Hematopoietic multipotent progenitor cell treated with erythropoietin and hydrocortisone succinate and interleukin-3 and kit ligand, for 8 days (in vitro differentiated cells): ENCODE measurements around the gene EEF1G.
"Not testable (repeated sequence)": the region's sequence is repeated elsewhere in the genome, so short reads cannot be mapped to it uniquely, and the experiment has no call there.

Experiments
- DNase-seq: peaks from one replicate; pipeline ENCODE4 v3.0.0-alpha.2; 2015

Gene EEF1G, protein sequence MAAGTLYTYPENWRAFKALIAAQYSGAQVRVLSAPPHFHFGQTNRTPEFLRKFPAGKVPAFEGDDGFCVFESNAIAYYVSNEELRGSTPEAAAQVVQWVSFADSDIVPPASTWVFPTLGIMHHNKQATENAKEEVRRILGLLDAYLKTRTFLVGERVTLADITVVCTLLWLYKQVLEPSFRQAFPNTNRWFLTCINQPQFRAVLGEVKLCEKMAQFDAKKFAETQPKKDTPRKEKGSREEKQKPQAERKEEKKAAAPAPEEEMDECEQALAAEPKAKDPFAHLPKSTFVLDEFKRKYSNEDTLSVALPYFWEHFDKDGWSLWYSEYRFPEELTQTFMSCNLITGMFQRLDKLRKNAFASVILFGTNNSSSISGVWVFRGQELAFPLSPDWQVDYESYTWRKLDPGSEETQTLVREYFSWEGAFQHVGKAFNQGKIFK

DNA sequence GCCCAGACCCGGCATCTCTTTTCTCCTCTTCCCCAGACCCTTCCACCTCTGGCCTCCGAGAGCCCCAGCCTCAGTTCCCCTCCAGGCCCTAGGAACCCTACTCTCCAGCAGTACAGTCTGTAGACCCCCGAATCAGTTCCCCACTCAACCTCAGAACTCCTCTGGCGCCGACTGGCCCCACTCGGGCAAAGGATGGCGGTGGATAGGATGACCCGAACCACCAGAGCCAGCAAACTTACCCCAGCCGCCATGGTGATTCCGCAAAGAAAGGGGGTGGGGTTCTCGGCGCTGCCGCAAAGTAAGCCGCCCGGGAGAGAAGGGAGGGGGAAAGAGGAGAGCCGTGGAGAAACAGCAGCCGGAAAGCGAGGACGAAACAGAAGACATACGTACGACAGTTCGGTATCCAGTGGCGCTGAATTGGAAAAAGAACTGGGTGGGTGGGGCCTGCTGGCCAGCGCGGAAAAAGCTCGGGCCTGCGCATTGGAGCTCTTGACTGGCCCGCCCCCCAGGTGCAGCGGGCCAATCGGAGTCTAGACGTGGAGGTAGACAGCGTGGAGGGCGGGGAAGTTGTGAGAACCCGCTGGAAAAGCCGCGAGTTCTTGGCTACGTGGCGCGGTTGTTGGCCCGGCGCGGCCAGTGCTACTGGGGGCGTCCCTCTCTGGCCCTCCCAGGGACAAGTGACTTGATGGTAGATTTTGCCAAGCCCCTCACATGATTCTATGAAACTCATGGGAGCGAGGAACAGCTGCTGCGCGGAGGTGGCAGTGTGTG lies at the start of gene EEF1G:
TSS of gene EEF1G (minus strand) at position 300 of the 771 bp plus-strand sequence. CDS start at position 251, 49 bp downstream.
- DNase-seq = peak; percentile 99

DNA sequence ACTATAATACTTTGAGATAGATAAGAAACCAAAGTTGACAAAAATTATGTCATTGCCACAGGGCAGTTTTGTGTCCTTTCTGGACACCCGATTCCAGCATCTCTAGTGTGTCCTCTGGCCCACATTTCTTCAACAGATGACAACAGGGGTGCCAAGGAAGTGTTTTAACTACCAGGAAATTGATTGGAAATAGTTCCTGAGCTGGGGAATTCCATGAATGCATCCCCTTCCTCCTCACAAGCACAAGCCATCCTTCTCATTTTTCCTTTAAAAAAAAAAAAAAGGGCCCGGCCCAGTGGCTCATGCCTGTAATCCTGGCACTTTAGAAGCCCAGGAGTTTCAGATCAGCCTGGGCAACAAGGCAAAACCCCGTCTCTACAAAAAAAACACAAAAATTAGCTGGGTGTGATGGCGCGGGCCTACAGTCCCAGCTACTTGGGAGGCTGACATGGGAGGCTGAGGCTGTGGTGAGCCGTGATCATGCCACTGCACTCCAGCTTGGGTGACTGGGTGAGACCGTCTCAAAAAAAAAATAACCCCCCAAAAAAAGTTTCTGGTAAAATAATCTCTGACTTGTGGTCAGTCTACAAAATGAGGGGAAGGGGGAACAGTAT lies 48.9 kb upstream of the EEF1G start:
- no peak for DNase-seq

DNA sequence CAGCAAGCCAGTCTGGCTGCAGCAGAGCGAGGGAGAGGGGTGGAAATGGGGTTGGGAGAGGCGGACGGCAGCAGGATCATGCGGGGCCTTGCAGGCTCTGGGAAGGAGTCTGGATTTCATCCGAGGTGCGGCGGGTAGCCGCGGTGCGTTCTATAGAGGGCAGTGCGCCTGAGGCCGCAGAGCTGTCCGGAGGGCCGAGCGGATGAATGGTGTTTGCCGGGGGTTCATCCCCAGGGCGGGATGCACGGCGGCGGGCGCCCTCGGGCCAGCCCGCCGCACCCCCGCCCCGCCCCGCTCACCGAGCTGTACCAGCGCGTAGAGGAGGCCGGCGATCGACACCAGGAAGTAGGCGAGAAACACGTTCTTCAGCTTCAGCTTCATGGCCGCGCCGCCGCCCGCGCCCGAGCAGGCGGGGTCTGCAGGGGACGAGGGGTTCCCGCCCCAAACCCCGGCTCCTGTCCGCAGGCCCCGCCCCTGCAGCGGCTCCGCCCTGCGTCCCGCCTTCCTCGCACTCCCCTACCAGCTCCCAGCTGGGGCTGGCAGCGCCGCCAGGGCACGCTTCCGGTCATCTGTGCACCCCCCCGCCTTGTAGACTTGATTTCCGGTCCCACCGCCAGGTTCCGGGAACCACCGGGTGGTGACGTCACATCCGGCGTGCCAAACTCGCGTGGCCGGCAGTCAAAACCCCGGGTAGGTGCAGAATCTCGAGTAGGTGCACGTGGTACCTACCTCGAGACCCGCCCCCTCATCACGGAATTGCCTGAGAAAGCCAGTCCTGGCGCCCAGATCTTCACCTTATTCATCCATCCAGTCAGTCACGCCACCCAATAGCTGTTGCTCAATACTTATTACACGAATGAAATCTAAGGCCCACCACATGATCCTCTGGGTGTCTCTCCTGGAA lies 48.1 kb upstream of the EEF1G start, which contains the start of gene B3GAT3:
TSS of gene B3GAT3 (minus strand) at position 420 of the 904 bp plus-strand sequence. CDS start at position 381, 39 bp downstream.
- peak; percentile 98 for DNase-seq

DNA sequence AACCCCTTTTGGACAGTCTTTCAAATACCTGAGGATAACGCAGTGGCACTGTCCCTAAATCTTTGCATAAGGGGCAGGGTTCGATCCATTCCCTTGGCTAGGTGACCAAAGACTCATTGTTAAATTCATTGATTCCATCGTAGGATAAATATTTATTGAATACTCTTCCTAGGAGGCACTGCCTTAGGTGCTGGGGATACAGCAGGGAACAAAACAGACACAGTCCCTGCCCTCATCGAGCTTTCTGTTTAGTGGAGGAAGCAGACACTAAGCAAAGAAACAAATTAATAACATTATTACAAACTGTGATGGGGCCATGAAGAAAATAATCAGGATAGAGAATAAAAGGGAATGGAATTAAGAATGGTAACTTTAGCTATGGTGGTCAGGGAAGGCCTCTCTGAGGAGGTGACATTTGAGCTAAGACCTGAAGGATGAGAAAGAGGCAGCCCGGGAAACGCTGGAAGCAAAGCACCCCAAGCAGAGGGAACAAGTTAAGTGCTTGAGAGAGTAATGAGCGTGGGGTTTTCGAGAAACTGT lies 47.4 kb upstream of the EEF1G start:
- peak; percentile 14 for DNase-seq

DNA sequence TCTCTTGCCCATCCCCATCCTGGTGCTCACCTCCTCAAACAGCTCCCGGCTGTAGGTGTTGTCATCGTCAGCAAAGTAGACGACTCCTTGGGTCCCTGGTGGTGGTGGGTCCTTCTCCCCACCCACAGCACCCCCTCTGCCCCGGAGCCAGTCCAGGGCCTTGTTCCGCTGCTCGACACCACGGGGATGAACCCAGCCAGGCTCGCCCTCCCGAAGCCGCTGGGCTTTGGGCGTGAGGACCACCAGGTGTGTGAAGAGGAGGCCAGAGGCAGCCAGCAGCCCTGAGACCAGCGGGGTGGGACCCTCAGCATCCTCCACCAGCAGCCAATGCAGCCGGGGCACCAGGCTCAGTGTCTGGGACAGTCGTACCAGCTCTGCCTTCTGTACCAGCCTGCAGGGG lies 43.3 kb upstream of the EEF1G start:
- not testable (repeated sequence) for DNase-seq

DNA sequence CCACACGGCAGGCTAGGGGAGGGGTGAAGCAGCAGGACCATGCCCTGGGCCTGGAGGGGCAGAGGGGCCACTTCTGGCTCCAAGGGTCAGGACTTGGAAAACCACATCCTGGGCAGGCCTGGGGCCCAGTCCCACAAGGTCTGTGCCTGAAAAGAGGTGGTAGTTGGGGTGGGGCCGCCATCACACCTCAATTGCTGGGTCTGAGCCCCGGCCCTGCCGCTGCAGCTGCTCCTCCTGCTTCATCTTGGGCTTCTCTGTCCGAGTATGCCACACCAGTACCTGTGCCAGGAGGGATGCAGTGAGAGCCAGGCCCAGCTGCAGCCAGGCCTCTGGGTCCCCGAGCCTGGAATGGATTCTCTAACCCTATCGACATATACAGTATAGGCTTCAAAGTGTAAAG lies 41.8 kb upstream of the EEF1G start:
- no peak for DNase-seq

DNA sequence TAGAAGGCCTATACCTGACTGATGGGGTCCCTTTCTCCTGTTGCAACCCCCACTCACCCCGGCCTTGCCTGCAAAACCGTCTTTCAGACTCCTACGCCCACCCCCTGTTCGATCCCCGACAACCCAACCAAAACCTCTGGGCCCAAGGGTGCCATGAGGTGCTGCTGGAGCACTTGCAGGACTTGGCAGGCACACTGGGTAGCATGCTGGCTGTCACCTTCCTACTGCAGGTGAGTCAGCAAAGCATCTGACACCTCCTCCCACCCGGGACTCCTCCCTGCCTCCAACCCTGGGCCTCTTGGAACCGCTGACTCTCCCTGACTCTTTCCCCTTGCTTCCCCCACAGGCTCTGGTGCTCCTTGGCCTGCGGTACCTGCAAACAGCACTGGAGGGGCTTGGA lies 40.6 kb upstream of the EEF1G start:
- no peak for DNase-seq

DNA sequence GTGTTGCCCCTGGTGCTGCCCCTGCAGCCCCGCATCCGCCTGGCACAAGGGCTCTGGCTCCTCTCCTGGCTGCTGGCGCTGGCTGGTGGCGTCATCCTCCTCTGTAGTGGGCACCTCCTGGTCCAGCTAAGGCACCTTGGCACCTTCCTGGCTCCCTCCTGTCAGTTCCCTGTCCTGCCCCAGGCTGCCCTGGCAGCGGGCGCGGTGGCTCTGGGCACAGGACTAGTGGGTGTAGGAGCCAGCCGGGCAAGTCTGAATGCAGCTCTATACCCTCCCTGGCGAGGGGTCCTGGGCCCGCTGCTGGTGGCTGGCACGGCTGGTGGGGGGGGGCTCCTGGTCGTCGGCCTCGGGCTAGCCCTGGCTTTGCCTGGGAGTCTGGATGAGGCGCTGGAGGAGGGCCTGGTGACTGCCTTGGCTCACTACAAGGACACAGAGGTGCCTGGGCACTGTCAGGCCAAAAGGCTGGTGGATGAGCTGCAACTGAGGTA lies 39.6 kb upstream of the EEF1G start:
- DNase-seq = no peak

DNA sequence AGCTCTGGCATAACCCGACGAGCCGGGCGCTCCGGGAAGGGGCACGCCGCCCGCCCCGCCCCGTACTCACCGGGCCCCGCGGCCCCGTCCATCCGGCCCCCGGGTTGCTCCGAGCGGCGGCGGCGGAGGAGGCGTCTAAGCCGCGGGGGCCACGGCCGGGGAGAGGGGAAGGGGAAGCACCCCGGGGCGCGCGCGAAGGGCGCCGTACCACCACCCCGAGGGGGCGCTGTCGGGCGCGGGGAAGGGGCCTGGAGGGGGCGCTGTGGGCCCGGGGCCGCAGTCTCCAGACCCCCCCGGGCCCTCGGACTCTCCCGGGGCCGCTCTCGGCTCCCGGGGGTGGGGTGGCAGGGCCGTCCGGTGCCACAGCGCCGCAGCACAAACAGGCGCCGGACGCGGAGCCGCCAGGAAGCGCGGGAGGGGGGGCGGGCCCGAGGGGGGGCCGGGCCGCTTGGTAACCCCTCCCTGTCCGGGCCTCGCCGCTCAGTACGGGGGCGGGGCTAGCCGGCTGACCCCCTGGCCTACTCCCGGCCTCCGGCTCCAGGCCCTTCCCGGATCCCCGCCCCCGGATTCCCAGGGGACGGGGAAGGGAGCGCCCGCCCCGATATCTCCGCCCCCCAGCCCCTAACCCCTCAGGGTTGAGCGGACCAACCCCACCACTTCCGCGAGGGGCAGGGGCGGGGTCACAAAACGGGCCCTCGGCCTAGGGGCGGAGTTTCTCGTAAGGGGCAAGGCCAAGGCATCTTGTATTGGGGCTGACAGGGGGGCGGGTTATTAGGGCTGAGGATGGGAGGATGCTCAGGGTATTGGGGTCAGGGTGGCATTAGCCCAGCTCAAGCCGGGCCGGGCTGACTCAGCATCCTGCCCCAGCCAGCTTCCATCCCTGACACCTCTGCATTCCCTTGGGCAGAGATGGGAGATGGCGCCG lies 38.9 kb upstream of the EEF1G start, which contains the start of the genes EML3 and ROM1:
TSS of gene EML3 (minus strand) at position 410 of the 925 bp plus-strand sequence. CDS start at position 92, 318 bp downstream.
TSS of gene ROM1 (plus strand) at position 892 of the 925 bp plus-strand sequence. CDS start at position 917, 25 bp downstream.
- peak; percentile 88 for DNase-seq

DNA sequence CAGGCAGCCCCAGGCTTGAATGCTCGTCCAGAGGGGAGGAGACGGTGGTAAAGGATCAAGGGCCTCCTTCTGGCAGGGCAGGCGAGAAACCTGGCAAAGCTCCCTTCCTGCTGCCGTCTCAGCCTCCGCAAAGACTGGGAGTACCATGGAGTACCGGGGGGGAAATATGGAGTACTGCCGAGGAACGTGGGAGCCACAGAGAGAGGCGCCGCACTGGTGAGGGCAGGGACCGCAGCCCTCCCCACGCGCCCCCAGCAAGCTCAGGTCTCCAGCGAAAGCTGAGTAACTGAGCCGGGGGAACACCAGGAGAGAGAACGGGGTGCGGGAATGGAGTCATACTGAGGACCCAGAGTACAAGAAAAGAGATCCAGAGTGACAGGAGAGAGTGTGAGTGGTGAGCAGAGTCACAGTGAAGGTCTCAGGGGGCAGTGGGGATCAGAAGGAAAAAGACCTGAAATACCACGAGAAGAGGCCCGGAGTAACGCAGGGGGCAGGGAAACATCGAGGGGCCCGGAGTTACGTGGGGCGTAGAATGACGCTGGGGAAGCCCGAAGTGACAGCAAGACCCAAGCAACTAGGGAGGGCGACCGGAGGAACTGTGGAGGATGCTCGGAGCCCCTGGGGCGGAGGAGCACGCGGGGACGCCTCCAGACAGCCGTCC lies 38.1 kb upstream of the EEF1G start:
- DNase-seq = peak; percentile 42

DNA sequence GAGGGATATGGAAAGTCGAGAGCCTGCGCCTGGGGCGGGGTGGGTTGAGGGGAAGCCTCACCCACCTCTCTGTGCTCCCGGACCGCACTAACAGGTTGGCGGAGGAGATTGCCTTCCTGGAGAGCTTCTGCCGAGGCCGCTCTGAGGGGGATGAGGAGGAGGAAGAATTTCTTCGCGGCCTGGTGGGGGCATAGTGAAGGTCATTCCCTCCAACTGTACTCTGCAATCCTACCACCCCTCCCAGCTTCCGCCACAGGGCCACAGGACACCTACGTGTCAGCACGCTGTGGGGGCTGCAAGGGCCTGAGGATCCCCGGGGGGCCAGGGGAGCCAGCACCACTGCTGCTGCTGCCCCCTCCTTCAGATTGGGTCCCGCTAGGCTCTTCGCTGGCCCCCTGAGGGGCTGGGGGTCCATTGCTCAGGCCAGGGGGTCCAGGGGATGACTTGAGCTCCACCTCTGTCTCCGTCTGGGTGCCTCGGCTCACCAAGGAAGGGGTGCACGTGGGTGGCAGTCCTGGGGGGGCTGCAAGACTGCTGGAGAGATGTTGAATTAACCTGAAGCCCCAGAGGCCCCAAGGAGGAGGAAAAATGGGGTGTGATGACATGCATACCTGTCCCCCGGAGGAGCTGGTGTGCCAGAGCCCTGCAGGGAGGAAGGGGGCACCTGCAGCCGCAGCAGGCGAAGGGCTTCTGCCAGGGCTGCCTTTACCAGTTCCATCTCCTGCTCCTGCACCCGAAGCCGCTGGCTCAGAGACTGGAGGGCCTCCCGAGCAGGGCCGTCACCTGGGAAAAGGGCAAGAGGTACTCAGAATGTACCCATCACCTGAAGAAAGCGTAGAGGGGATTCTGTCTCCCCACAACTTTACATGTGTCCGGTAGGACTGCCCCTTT lies 37.4 kb upstream of the EEF1G start:
- DNase-seq = no peak

DNA sequence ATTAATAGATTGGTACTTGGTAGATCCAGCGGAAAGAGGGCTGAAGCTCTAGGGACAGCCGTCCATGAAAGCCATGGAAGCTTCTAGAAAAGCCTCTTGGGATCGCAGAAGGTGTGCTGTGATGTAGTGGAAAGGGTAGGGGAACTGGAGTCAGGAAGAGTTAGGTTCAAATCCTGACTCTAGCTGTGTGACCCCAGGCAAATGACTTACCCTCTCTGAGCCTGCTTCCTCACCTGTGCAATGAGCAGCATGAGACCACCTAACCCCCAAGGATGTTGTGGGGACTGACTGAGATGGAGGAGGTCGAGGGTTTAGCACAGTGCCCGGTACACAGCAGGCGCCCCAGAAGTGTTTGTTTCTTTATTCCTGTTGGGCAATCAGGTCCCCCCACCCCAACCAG lies 36.7 kb upstream of the EEF1G start:
- no peak for DNase-seq

DNA sequence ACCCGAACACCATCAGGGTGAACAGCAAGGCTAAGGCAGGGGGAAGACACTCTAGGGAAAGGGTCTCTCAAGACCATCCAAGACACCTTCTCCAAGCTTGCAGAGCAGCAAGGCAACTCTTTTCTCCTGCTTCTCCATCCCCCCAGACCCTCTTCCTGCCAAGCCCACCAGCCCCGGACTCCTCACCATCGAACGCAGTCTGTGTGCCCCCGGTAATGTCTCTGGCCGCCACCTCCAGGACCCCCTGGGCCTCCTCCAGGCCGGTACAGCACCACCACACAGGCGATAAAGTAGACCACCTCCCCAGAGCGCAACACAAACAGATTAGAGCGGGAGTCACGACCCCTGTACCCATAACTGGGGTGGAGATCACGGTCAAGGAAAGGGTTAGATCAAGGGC lies 35.1 kb upstream of the EEF1G start:
- no peak for DNase-seq

DNA sequence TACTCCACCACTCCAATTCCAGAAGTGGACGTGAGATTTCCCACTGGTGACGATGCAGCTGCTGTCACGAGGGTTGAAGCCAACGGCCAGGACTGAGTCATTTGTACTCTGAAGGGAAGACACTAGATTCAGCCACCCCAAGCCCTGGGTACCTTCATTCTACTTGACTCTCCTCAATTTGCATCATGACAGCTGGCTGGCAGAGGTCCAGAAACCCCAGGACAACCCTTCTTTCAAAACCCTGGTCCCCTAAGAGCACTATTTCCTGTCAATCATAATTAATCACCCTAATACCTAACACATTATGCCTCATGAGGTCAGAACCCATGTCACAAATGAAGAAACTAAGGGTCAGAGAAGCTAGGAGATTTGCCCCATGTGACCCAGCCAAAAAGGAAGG lies 34.0 kb upstream of the EEF1G start:
- DNase-seq = peak; percentile 30

DNA sequence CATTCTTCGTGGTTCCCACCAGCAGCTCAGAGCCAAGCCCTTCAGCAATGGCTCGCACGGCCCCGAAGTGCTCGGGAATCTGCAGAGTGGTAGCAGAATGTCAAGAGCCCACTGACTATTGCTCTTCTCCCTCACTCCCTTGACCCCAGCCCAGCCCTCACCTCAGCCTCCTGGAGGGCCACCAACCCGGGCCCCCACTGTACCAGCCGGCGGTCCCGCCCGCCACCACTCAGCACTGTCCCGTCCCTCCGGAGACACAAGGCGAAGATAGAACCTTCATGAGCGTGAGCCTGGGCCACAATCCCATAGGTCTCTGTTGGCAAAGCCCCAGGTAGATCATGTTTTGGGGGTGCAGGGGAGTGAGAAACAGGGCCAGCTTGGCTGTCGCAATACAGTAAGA lies 32.2 kb upstream of the EEF1G start:
- DNase-seq = no peak

DNA sequence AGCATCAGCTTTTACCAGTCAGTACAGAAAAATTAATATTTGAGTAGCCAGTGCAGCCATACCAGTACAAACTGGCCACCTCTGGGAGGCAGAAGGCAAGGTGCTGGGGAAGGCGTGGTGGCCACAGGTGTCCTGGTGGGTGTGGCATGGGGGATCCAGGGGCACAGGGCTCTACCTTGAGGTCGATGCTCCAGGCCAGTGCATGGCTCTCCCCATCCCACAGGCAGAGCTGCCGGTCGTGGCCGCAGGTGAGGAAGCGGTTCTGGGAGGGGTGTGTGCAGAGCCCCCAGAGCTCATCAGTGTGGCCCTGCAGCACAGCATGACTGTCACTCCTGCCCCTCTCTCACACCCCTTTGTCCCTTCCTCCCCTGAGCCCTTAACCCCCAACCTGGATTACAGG lies 31.8 kb upstream of the EEF1G start:
- DNase-seq = no peak

DNA sequence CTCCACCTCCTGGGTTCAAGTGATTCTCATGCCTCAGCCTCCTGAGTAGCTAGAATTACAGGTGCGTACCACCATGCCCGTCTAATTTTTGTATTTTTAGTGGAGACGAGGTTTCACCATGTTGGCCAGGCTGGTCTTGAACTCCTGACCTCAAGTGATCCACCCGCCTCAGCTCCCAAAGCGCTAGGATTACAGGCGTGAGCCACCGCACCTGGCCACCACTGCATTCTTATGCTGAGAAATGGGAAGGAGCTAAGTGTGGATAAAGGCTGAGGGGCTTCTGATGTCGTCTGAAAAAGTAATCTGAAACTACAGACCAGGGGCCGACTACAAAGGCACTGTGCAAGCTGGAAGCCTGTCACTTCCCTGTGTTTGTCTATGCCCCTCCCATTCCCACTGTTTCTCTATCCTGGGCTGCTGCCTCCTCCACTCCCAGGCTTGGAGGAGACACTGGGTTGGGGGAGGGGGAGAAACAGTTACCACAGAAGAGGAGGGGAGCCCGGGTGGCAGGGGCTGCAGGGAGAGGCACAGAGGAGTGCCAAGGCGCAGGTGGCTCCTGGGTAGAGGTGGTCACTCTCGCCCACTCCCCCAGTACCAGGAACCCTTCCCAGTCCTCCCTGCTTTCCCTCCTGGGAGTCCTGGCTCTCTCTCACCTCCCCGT lies 30.9 kb upstream of the EEF1G start:
- DNase-seq = no peak

DNA sequence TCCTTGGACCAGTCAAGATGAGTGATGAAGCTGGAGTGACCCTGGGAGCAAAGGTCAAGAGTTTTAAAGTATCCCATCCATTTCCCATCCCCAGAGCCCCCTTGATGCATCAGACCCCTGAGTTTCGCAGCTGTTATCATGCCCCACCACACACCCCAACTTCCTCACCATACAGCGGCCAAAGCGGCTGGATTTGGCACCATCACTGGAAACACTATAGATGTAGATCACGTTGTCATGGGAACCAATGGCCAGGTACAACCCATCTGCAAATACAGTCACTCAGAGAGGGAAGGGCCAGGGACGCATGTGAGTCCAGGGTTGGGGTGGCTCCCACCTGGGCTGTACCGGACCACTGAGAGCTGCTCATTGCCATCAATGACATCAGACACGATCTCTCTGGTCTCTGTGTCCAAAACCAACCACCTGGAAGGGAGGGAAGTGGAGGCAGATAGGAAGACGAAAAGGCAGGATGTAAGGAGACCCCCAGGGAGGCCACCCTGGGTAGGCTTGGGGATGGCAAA lies 30.1 kb upstream of the EEF1G start:
- DNase-seq = peak; percentile 40
